Glutamatergic neuron (in vitro differentiated cells): ENCODE measurements around the gene MAML2. TPM values are rescaled to one million over a fixed set of nuclear protein-coding genes. Genes with fewer than 3 reads are reported as not detected.

Source experiments
- DNase-seq: peaks from one replicate; pipeline ENCODE4 v3.0.0; 2022
- H3K27ac Mint-ChIP-seq: one replicate; pipeline ENCODE4 v1.8.0; 2020; ENCODE audit warnings: mild to moderate bottlenecking, mixed read lengths, inconsistent platforms; ENCODE audit not compliant: unreplicated experiment
- H3K27me3 Mint-ChIP-seq: one replicate; pipeline ENCODE4 v1.8.0; 2020; ENCODE audit warnings: mild to moderate bottlenecking, moderate library complexity, mixed read lengths, inconsistent platforms; ENCODE audit not compliant: unreplicated experiment
- H3K36me3 Mint-ChIP-seq: one replicate; pipeline ENCODE4 v1.8.0; 2020; ENCODE audit warnings: mild to moderate bottlenecking, mixed read lengths, inconsistent platforms; ENCODE audit not compliant: unreplicated experiment
- H3K4me1 Mint-ChIP-seq: one replicate; pipeline ENCODE4 v1.8.0; 2020; ENCODE audit warnings: mild to moderate bottlenecking, low read depth, mixed read lengths, inconsistent platforms; ENCODE audit not compliant: unreplicated experiment
- H3K4me3 Mint-ChIP-seq: one replicate; pipeline ENCODE4 v1.8.0; 2020; ENCODE audit warnings: mild to moderate bottlenecking, mixed read lengths, inconsistent platforms; ENCODE audit not compliant: unreplicated experiment
- H3K9me3 Mint-ChIP-seq: one replicate; pipeline ENCODE4 v1.8.0; 2020; ENCODE audit warnings: mild to moderate bottlenecking, moderate library complexity, mixed read lengths, inconsistent platforms; ENCODE audit not compliant: unreplicated experiment
- CTCF ChIP-seq: fragments of 200-600 bp; sonication (generic); IDR thresholded peaks from one replicate; pipeline ENCODE4 v1.5.0; 2021; ENCODE audit not compliant: partially characterized antibody, unreplicated experiment
- total RNA-seq: library from RNA; stranded (reverse); fragmentation: NEBNext Ultra II Directional; extraction: Animal tissue kit (Norgen Biotek cat#: 25700); gene quantifications from one replicate; pipeline ENCODE4 v1.2.1, GENCODE V29; 2021; ENCODE audit not compliant: unreplicated experiment

MAML2 gene
- total RNA-seq, 1 donor from 2014 or later: 2.1 TPM

- Mint-ChIP-seq H3K27ac (no peak overlapping the region), H3K9me3 (no peaks in the 10 kb centered on the region)
- no peak for DNase-seq
Observed at GRCh38 chr11:95996621-95997235, 346.3 kb downstream of the MAML2 start.

GRCh38 chr11:95994329-95994728, 348.7 kb downstream of the MAML2 start:
- no peak for TF ChIP-seq CTCF
- Mint-ChIP-seq H3K27ac (no peak overlapping the region), H3K4me3 (no peak overlapping the region), H3K9me3 (no peaks in the 10 kb centered on the region), H3K36me3 (no peaks in the 10 kb centered on the region), H3K4me1 (peaks cover 2% of the 10 kb centered on the region), H3K27me3 (no peaks in the 10 kb centered on the region)
- DNase-seq: no peak

More at GRCh38 chr11:95996621-95997235, 346.3 kb downstream of the MAML2 start:
- Mint-ChIP-seq H3K27me3 (no peaks in the 10 kb centered on the region), H3K36me3 (no peaks in the 10 kb centered on the region), H3K4me1 (no peaks in the 10 kb centered on the region), H3K4me3 (no peak overlapping the region)
- no peak for TF ChIP-seq CTCF

- no peaks in the 10 kb centered on the region for H3K9me3 Mint-ChIP-seq
- H3K27ac Mint-ChIP-seq: no peak overlapping the region
- H3K27me3 Mint-ChIP-seq: no peaks in the 10 kb centered on the region
Observed at GRCh38 chr11:95993438-95994298, 349.3 kb downstream of the MAML2 start.

GRCh38 chr11:95991545-95991944, 351.4 kb downstream of the MAML2 start:
- Mint-ChIP-seq H3K27me3 (no peaks in the 10 kb centered on the region), H3K9me3 (no peaks in the 10 kb centered on the region), H3K4me3 (no peak overlapping the region), H3K27ac (no peak overlapping the region), H3K36me3 (no peaks in the 10 kb centered on the region), H3K4me1 (peaks cover 2% of the 10 kb centered on the region)
- DNase-seq: no peak
- TF ChIP-seq CTCF: no peak

More at GRCh38 chr11:95993438-95994298, 349.3 kb downstream of the MAML2 start:
- Mint-ChIP-seq H3K4me3 (no peak overlapping the region), H3K4me1 (peaks cover 2% of the 10 kb centered on the region), H3K36me3 (no peaks in the 10 kb centered on the region)
- TF ChIP-seq CTCF: no peak
- DNase-seq: no peak

GRCh38 chr11:95991101-95991500, 351.9 kb downstream of the MAML2 start:
- TF ChIP-seq CTCF: no peak
- H3K9me3 Mint-ChIP-seq: no peaks in the 10 kb centered on the region
- H3K36me3 Mint-ChIP-seq: no peaks in the 10 kb centered on the region
- no peak overlapping the region for H3K4me3 Mint-ChIP-seq
- H3K27me3 Mint-ChIP-seq: no peaks in the 10 kb centered on the region
- H3K27ac Mint-ChIP-seq: no peak overlapping the region
- no peak for DNase-seq
- peaks cover 2% of the 10 kb centered on the region for H3K4me1 Mint-ChIP-seq
